HG03280 (cell line): ENCODE results near the gene PAGE3.

ENCODE experiments used
- ATAC-seq: cut with Tn5 transposase; IDR thresholded peaks from one replicate; pipeline ENCODE4 v1.9.1; 2021; ENCODE audit warnings: mild to moderate bottlenecking, moderate library complexity; ENCODE audit not compliant: unreplicated experiment

PAGE3 gene, protein sequence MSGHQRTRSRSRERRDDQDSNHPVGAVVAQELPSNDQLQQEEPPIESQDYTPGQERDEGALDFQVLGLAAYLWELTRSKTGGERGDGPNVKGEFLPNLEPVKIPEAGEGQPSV

DNA sequence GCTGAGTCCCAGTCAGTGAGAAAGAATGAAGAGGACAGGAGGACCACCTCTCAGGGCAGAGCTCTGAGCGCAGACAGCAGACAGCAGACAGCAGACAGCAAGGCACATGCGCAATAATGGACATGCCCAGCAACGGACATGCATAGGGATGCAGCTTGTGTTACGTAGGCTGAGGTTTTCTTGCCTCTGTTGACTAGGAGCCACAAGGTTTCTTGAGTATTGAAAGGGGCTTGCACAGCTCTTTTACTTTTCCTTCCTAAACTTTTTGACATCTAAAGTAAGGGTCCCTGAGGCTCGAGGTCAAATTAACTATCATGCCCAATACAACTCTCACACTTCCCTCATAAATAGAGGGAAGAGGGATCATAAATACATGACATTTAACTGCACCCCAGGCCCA lies at the start of gene PAGE3:
Gene PAGE3 (minus strand): TSS at position 101 of the 400 bp plus-strand sequence. CDS start 1,013 bp downstream, outside the sequence.
- no peak for ATAC-seq

DNA sequence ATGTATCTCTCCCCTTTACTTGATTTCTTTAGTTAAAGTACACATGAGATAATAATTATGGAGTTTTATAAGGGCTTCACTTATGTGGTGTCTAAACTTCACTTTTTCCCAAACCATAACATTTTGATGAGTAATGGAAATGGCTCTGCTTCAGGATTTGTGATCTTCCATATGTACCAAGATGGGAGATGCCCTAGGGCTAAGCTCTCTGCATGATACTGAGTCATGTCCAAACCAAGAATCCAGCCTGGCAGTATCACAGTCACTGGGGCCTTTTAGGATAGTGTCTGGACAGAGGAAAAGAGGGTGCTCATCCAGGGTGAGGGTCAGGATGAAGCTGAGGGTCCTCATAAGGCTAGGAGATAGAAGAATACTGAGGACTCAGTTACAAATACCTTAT lies 47.9 kb upstream of the PAGE3 start:
- ATAC-seq, result no peak

DNA sequence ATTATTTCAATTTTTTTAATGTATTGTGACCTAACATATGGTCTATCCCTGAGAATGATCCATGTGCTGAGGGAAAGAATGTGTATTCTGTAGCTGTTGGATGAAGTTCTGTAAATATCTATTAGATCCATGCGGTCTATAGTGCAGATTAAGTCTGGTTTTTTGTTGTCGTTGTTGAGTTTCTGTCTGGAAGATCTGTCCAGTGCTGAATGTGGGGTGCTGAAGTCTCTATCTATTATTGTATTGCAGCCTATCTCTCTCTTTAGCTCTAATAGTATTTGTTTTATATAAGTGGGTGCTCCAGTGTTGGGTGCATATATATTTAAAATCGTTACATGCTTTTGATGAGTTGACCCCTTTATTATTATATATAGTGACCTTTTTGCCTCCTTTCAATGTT lies 26.2 kb upstream of the PAGE3 start:
- ATAC-seq, result no peak

DNA sequence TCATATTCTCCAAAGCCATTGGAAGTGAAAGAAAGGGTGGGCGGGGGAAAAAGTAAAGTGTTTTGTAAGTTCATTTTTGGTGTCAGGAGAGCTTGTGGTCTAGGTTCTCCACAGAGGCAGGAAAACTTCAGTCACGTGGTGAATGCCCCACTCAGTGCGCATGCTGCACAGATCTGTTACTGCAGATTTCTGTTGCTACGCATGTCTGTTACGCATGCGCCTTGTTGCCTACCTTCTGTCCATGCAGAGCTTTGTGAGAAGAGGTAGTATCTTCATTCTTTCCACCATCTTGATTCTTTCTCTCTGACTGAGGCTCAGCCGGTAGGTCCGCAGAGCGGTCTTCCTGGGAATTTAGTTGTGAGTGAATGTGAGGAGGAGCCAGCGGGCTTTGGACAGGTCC lies 15.1 kb upstream of the PAGE3 start:
- no peak for ATAC-seq

DNA sequence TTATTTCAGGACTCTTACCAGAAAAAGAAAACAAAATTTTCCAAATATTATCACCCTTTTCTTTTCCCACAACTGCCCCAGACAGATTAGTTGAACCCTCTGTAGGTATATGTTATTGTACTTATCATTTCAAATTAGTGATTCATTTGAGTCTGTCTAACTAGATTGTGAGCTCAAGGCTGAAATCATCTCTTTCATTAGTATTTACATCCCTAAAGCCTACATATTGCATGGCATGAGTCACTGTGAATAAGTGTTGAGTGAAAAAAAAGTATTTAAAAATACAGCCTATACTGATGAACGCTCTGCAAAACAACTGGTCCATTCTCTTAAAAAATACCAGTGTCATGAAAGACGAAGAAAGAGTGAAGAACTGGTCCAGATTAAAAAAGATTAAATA lies 3.9 kb downstream of the PAGE3 start:
- ATAC-seq, result no peak

DNA sequence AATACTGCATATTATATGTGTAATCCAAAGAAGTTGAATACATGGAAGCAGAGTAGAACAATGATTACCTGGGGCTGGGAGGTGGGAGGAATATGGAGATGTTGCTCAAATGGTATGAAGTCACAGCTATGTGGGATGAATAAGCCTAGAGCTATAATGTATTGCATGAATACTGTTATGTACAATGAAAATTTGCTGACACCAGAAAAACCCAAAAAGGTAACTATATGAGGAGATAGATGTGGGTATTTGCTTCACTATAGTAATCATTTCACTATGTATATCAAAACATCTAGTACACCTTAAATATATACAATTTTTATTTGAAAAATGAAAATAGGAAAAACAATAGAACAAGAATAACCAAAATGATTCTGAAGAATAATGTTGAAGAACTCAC lies 11.2 kb downstream of the PAGE3 start:
- no peak for ATAC-seq

DNA sequence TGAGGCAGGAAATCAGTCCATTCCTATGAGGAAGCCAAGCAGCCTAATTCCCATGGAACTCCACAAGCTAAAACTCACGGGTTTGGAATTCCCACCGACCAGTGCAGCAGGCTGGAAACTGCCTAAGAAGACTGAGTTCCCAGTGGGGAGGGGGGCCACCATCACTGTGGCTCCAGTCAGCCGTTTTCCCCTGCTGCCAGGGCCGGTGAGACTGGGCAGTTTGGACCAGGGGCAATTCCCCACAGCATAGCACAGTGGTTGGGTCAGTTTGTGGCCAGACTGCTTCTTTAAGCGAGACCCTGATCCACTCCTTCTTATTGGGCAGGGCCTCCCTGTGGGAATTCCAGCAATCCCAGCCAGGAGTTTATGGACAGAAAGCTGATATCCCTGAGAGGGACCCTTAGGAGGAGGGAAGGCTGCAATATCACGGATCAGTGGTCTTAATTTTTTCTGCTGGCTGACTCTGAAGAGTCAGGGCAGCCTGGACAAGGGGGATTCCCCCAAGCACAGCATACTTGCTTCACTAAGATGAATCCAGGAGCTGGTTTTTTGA lies 23.9 kb downstream of the PAGE3 start:
- no peak for ATAC-seq

DNA sequence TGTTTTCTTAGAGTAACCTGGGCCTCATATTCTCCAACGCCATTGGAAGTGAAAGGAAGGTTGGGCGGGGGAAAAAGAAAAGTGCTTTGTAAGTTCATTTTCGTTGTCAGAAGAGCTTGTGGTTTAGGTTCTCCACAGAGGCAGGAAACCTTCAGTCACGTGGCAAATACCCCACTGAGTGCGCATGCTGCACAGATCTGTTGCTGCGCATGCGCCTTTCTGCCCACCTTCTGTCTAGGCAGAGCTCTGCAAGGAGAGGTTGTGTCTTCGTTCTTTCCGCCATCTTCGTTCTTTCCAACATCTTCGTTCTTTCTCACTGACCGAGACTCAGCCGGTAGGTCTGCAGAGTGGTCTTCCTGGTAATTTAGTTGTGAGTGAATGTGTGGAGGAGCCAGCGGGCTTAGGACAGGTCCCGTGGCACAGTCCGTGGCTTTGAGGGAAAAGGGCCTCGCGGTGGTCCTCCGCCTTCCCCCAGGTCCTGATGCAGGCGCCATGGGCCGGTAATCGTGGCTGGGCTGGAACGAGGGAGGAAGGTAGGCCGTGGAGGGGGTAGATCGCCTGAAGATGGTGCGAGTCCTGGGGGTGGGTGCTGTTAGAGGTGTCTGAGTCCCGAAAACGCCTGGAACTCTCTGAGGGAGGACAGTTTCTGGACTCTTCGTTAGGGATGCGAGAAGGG lies 44.5 kb downstream of the PAGE3 start, which contains the start of gene PAGE5:
Gene PAGE5 (plus strand): TSS at position 228 of the 676 bp plus-strand sequence. CDS start 1,037 bp downstream, outside the sequence.
- ATAC-seq, result no peak

DNA sequence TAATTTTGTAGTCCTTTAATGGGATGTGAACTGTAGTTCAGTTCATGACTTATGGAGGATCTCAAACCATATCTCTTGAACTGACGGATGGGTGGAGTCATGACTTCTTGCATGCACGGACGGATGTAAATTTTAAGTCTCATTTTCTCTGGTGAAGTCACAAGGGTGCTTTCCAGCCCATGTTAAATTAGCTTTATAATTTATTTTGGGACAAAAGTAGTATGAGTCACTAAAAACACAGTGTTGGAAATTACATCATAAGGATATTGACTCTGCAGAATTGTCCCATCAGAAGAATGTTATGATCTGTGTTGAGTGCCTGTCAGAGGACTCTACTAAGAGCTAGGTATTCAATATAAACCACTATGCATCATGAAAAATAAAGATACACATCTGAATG lies 51.3 kb downstream of the PAGE3 start:
- ATAC-seq, result no peak

DNA sequence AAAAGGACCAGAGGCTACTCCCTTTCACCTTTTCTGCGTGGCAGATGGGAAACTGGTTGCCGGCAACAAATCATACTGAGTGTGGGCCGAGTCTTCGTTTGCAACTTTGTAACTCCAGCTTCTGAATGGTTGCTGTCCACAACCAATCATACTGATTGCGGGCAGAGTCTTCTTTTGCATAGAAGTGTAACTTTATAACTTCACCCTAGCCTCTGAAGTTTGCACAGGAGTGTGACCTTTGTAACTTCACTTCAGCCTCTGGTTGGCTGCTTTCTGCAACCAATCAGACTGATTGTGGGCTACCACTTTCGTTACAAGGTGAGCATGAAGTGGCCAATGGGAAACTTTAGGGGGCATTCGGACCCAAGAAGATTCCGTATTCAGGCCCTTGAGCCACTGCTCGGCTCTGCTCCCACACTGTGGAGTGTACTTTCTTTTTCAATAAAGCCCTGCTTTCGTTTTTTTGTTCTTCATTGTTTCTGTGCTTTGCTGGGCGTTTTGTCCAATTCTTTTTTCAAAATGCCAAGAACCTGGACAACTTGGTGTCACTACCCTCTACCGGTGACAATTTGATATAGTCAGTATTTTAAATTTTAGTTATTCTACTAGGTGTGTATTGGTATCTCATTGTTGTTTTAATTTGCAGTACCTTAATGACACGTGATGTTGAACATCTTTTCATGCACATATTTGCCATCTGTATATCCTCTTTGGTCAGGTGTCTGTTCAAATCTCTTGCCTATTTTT lies 53.6 kb downstream of the PAGE3 start:
- ATAC-seq, result no peak
